Aorta (tissue), 5 donors: Measurements from ENCODE around the gene ARHGAP9. TPM values are rescaled to one million over a fixed set of nuclear protein-coding genes. Genes with fewer than 3 reads are reported as not detected.

Experiments used
- ATAC-seq: fragments of 200-7000 bp; cut with Tn5 transposase; one replicate; pipeline ENCODE4 v1.9.1; 2022; ENCODE audit warnings: moderate library complexity; ENCODE audit not compliant: low FRiP score
- DNase-seq, 2 donors: peaks; one replicate each; pipeline ENCODE4 v3.0.0-alpha.2; 2020
- H3K27ac ChIP-seq, 2 donors: one replicate each; pipeline ENCODE4 v1.5.1; 2013; ENCODE audit warnings: low read length in 2 of 2, mild to moderate bottlenecking in 2 of 2, moderate library complexity in 2 of 2, control low read depth in 1 of 2, inconsistent platforms in 1 of 2, low read depth in 1 of 2
- H3K27me3 ChIP-seq, 2 donors: one replicate each; pipeline ENCODE4 v1.6.1; 2013; ENCODE audit warnings: control low read depth in 1 of 2, low read length in 1 of 2, mild to moderate bottlenecking in 1 of 2, moderate library complexity in 1 of 2; ENCODE audit not compliant: insufficient read depth in 2 of 2, control insufficient read depth in 1 of 2
- H3K36me3 ChIP-seq, 2 donors: one replicate each; pipeline ENCODE4 v1.6.1; 2013; ENCODE audit warnings: control low read depth in 1 of 2, low read length in 1 of 2, mild to moderate bottlenecking in 1 of 2; ENCODE audit not compliant: insufficient read depth in 2 of 2, control insufficient read depth in 1 of 2
- H3K4me1 ChIP-seq, 2 donors: one replicate each; pipeline ENCODE4 v1.6.1; 2013; ENCODE audit warnings: low read length in 2 of 2, control low read depth in 1 of 2, mild to moderate bottlenecking in 1 of 2, moderate library complexity in 1 of 2; ENCODE audit not compliant: insufficient read depth in 2 of 2, control insufficient read depth in 1 of 2
- H3K4me3 ChIP-seq, 2 donors: one replicate each; pipeline ENCODE4 v1.5.1; 2013; ENCODE audit warnings: low read length in 2 of 2, control low read depth in 1 of 2, mild to moderate bottlenecking in 1 of 2
- H3K9me3 ChIP-seq: one replicate; pipeline ENCODE4 v1.6.1; 2013; ENCODE audit warnings: mild to moderate bottlenecking, low read length; ENCODE audit not compliant: control insufficient read depth
- WGBS, 2 donors: extraction: QIAGEN DNeasy Blood & Tissue Kit; methylation state at CpG; one replicate each; pipeline ENCODE4 v1.1.7; 2013; 5-methylcytosine and 5-hydroxymethylcytosine counted together
- intact Hi-C, 2 donors: fragments of 100-400 bp; cut with DNase I; formaldehyde crosslinking; loops; one replicate each; pipeline versions ENCODE4 v1.14.2 to v1.15.0; 2022
- polyA plus RNA-seq, 2 donors: library from polyadenylated mRNA; stranded (reverse); fragments of 200-250 nt; gene quantifications; one replicate each; pipeline ENCODE4 v1.2.3, GENCODE V29; 2013
- total RNA-seq, 2 donors: library from RNA; stranded (reverse); fragmentation: NEBNext Ultra II Directional; extraction: Animal tissue kit (Norgen Biotek cat#: 25700); gene quantifications; one replicate each; pipeline ENCODE4 v1.2.1, GENCODE V29; 2021
- donor health status: healthy with polysubstance abuse.
- donor health status: Bipolar disorder and iron deficiency.
- donor health status: DM: no; HTN: no; CAD: no.
- donor health status: DM: no; HTN: no; CAD: no.
- donor health status: DM: yes; HTN: yes; CAD: no.

The ARHGAP9 gene
- total and polyA plus RNA-seq, 4 donors: 5.5 to 38.8 (median 18.7) TPM

DNA sequence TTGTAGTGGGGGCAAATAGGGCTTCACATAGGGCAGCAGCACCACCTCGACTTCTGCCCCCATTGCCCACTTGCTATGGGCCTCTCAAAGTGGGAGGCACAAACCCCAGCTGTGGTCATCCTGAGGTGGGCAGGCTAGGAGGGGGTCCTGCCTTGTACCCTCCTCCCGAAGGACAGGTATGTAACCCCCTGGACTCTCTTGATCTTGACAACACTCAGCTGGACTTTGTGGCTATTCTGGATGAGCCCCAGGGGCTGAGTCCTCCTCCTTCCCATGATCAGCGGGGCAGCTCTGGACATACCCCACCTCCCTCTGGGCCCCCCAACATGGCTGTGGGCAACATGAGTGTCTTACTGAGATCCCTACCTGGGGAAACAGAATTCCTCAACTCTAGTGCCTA is 8.0 kb downstream of the ARHGAP9 start:
- Histone ChIP-seq H3K4me1 (no peaks in the 10 kb centered on the region), H3K36me3 (no peaks in the 10 kb centered on the region), H3K4me3 (no peak overlapping the region), H3K9me3 (no peaks in the 10 kb centered on the region), H3K27me3 (no peaks in the 10 kb centered on the region), H3K27ac (no peak overlapping the region)
- 93 to 94% methylated on average over 3 of the region's 3 CpGs for WGBS, 2 donors
- DNase-seq (no peak), ATAC-seq (no peak)
- intact Hi-C loops: no loop called here

DNA sequence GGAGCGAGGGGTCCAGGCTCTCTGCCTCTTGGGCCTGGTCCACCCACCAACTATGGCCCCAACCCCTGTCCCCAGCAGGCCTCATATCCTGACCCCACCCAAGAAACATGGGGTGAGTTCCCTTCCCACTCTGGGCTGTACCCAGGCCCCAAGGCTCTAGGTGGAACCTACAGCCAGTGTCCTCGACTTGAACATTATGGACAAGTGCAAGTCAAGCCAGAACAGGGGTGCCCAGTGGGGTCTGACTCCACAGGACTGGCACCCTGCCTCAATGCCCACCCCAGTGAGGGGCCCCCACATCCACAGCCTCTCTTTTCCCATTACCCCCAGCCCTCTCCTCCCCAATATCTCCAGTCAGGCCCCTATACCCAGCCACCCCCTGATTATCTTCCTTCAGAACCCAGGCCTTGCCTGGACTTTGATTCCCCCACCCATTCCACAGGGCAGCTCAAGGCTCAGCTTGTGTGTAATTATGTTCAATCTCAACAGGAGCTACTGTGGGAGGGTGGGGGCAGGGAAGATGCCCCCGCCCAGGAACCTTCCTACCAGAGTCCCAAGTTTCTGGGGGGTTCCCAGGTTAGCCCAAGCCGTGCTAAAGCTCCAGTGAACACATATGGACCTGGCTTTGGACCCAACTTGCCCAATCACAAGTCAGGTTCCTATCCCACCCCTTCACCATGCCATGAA is 8.6 kb downstream of the ARHGAP9 start:
- 96 to 97% methylated on average over 4 of the region's 4 CpGs for WGBS, 2 donors
- ATAC-seq (no peak), DNase-seq (no peak)
- H3K27ac ChIP-seq: no peak overlapping the region
- no peak overlapping the region for H3K4me3 ChIP-seq
- no peaks in the 10 kb centered on the region for H3K36me3 ChIP-seq
- H3K4me1 ChIP-seq: no peaks in the 10 kb centered on the region
- H3K9me3 ChIP-seq: no peaks in the 10 kb centered on the region
- intact Hi-C loops: no loop called here
- no peaks in the 10 kb centered on the region for H3K27me3 ChIP-seq

DNA sequence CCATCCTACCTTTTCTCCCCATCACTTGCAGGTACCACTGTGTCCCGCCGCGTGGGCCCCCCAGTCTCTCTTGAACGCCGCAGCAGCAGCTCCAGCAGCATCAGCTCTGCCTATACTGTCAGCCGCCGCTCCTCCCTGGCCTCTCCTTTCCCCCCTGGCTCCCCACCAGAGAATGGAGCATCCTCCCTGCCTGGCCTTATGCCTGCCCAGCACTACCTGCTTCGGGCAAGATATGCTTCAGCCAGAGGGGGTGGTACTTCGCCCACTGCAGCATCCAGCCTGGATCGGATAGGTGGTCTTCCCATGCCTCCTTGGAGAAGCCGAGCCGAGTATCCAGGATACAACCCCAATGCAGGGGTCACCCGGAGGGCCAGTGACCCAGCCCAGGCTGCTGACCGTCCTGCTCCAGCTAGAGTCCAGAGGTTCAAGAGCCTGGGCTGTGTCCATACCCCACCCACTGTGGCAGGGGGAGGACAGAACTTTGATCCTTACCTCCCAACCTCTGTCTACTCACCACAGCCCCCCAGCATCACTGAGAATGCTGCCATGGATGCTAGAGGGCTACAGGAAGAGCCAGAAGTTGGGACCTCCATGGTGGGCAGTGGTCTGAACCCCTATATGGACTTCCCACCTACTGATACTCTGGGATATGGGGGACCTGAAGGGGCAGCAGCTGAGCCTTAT is 9.2 kb downstream of the ARHGAP9 start:
- no peaks in the 10 kb centered on the region for H3K4me1 ChIP-seq
- no peaks in the 10 kb centered on the region for H3K27me3 ChIP-seq
- ATAC-seq (no peak), DNase-seq (no peak)
- no peak overlapping the region for H3K27ac ChIP-seq
- no peaks in the 10 kb centered on the region for H3K9me3 ChIP-seq
- no peaks in the 10 kb centered on the region for H3K36me3 ChIP-seq
- intact Hi-C loops: no loop called here
- whole genome bisulfite sequencing, 2 donors: 93 to 95% methylated on average over 14 of the region's 14 CpGs
- no peak overlapping the region for H3K4me3 ChIP-seq

DNA sequence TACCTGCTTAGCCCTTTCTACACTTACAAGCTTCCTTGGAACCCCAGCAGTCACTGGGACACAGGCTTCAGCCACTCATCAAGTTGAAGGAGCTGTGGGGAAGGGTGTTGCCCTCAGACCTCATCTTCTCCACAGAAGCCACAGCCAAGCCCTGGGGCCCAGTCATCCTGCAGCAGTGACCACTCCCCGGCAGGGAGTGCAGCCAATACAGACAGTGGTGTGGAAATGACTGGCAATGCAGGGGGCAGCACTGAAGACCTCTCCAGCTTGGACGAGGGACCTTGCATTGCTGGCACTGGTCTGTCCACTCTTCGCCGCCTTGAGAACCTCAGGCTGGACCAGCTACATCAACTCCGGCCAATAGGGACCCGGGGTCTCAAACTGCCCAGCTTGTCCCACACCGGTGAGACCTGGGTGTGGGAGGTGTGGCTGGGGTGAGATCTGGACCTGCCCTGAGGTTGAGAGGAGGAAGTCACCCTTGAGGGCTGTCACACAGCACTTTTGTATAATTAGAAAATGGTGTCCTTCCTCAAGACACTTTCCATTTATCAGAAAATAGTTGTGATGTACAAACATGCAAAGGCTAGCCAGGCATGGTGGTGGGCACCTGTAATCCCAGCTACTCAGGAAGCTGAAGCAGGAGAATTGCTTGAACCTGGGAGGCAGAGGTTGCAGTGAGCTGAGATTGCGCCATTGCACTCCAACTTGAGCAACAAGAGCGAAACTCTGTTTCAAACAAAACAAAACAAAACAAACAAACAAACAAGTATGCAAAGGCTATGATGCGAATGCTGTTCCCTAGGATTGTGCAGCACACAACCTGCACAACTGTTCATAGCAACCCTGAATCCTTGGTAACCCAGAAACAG is 10.1 kb downstream of the ARHGAP9 start:
- Histone ChIP-seq H3K27me3 (no peaks in the 10 kb centered on the region), H3K4me3 (no peak overlapping the region), H3K27ac (no peak overlapping the region), H3K9me3 (no peaks in the 10 kb centered on the region), H3K4me1 (no peaks in the 10 kb centered on the region), H3K36me3 (no peaks in the 10 kb centered on the region)
- ATAC-seq (peak; percentile 11), DNase-seq (peak in 1 of 2 donors; percentile 21)
- WGBS, 2 donors: 92% methylated on average over 10 of the region's 10 CpGs
- intact Hi-C loops: no loop called here

DNA sequence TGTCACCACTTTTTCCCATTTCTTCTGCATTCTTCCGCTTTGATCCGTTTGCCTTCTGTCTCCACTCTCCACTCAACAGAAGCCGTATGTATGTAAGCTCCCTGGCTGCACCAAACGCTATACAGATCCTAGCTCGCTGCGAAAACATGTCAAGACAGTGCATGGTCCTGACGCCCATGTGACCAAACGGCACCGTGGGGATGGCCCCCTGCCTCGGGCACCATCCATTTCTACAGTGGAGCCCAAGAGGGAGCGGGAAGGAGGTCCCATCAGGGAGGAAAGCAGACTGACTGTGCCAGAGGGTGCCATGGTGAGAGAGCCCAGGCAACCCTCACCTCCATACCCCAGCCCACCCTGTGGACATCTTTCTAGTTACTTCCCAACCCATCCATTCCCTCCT is 11.8 kb downstream of the ARHGAP9 start:
- H3K4me3 ChIP-seq: no peak overlapping the region
- H3K4me1 ChIP-seq: no peaks in the 10 kb centered on the region
- no peaks in the 10 kb centered on the region for H3K36me3 ChIP-seq
- no peaks in the 10 kb centered on the region for H3K9me3 ChIP-seq
- no peaks in the 10 kb centered on the region for H3K27me3 ChIP-seq
- no peak for DNase-seq
- no peak overlapping the region for H3K27ac ChIP-seq
- intact Hi-C loops: no loop called here
- ATAC-seq: no peak
- WGBS, 2 donors: 88 to 89% methylated on average over 11 of the region's 11 CpGs

DNA sequence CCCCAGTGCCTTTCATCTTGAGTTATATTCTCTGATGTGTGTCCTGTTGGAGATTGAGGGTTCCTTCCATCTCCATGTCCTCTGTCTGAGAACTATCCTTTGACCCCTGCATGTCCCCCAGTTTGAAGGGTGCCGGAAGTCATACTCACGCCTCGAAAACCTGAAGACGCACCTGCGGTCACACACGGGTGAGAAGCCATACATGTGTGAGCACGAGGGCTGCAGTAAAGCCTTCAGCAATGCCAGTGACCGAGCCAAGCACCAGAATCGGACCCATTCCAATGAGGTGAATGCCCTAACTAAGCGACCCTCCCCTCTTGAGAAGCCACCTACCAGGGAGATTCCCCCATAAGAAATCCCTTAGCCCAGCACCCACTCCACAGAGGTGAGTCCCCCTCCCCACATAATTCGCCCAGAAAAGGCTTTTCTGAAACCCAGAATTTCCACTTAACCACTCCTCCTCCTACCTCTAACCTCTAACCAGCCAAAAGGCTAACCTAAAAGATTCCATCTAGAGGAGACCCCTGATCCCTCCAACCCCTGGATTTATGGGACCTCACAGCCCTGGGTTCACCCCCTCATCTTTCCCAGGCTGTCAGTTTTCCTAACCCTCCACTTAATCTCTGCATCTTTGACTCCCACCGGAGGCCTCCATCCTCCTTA is 12.3 kb downstream of the ARHGAP9 start:
- H3K9me3 ChIP-seq: no peaks in the 10 kb centered on the region
- H3K4me3 ChIP-seq: no peak overlapping the region
- H3K36me3 ChIP-seq: no peaks in the 10 kb centered on the region
- DNase-seq (no peak), ATAC-seq (no peak)
- H3K27ac ChIP-seq: no peak overlapping the region
- 90 to 92% methylated on average over 12 of the region's 12 CpGs for WGBS, 2 donors
- H3K4me1 ChIP-seq: no peaks in the 10 kb centered on the region
- no peaks in the 10 kb centered on the region for H3K27me3 ChIP-seq
- intact Hi-C loops: no loop called here

DNA sequence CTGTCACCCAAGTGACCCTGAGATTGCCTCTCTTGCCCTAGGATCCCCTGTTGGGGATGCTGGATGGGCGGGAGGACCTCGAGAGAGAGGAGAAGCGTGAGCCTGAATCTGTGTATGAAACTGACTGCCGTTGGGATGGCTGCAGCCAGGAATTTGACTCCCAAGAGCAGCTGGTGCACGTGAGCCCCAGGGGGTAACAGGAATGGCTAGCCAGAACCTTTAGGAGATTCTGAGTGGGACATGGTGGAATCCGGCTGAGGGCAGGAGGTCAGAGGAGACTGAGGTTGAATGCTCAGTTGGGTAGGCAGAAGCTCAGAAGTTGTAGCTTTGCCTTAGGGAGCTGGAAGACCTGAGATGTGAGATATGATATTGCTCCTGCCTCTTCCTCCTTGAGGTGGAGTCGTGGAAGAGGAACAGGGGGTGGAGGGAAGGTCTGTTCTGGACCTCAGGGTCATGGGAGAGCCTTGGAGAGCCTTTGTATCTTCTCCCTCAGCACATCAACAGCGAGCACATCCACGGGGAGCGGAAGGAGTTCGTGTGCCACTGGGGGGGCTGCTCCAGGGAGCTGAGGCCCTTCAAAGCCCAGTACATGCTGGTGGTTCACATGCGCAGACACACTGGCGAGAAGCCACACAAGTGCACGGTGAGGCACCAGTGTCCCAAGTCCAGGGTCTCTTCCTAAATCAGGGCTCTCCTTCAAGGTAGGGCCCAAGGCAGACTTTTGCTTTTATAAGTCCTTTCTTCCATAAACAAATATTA is 13.7 kb downstream of the ARHGAP9 start:
- Histone ChIP-seq H3K4me1 (no peaks in the 10 kb centered on the region), H3K4me3 (no peak overlapping the region), H3K9me3 (no peaks in the 10 kb centered on the region), H3K27ac (no peak overlapping the region), H3K27me3 (no peaks in the 10 kb centered on the region), H3K36me3 (no peaks in the 10 kb centered on the region)
- ATAC-seq (no peak), DNase-seq (no peak)
- WGBS, 2 donors: 79 to 80% methylated on average over 14 of the region's 14 CpGs
- intact Hi-C loops: no loop called here
